Breast epithelium (tissue), 3 donors: Measurements from ENCODE around the gene RNF223.

Source experiments
- CTCF ChIP-seq, 3 donors: fragments of 450-650 bp; IDR thresholded peaks; one replicate each; pipeline ENCODE4 v1.5.1; 2016 to 2017; ENCODE audit warnings: antibody characterized with exemption in 3 of 3, mild to moderate bottlenecking in 3 of 3, moderate library complexity in 3 of 3
- POLR2A ChIP-seq: fragments of 450-650 bp; IDR thresholded peaks from one replicate; pipeline ENCODE4 v1.6.1; 2016; ENCODE audit warnings: antibody characterized with exemption, mild to moderate bottlenecking, moderate library complexity
- POLR2AphosphoS5 ChIP-seq, 3 donors: sonication (generic); formaldehyde crosslinking; IDR thresholded peaks; one replicate each; pipeline ENCODE4 v1.6.1; 2017; ENCODE audit warnings: antibody characterized with exemption in 3 of 3

- TF ChIP-seq CTCF (IDR thresholded peaks at IDR 0.05) (no peak), POLR2A (no peak), POLR2AphosphoS5 (IDR thresholded peaks at IDR 0.05) (no peak)
Observed at GRCh38 chr1:1053682-1054081, 20.4 kb downstream of the RNF223 start.
